Measurements from ENCODE around the gene SLC31A1.

Gene SLC31A1

DNA sequence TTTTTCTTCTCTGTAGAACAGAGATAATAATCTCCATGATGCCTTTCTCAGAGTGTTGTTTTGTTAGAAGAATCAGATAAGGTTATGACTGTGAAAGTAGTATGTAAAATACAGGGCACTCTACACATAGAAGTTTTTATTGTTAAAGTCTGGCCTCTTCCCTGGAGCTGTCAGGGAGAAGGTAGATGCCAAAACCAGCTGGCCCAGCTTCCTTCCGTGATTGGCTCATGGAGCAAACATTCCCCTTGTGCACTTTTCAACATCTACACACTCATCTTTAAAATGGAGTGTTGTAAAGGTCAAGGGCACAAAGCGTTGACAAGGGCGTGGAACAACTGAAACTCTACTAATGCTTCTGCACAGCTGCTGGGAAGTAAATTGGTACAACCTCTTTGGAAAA is 89.2 kb downstream of the SLC31A1 start:
- CTCF ChIA-PET: interaction anchor here (1.0 to 2.7 kb wide), 15 partner anchors 8 to 348 kb away, joined by 3 to 14 read pairs (median 4); partner anchors contain the start of gene ALAD

DNA sequence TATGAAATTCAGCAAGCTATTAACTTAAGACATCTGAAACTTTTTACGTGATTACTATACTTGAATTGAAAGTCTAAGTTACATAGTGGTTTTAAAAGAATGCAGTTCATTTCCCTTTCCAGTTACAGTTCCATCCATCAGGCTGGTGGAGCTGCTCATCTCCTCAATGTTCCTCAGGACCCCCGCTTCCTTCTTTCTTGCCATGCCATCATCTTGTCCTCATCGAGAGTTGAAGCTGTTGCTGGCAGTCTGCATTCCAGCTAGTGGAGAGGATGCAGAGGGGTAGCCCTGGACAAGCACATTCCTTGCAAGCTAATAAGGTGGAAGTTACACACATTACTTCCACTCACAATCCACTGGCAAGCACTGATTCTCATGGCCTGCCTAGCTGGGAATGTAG is 90.6 kb downstream of the SLC31A1 start:
- POLR2A ChIA-PET: no interaction called here

More for the DNA sequence above, 89.2 kb downstream of the SLC31A1 start:
- no peak for DNase-seq
- Histone ChIP-seq H3K27ac (ENCODE audit: insufficient read depth in 1 of 2, low read depth in 1 of 2, low read length in 2 of 2, poor library complexity in 1 of 2, severe bottlenecking in 2 of 2) (no peak overlapping the region), H3K4me1 (ENCODE audit: control extremely low read depth in 1 of 4, control insufficient read depth in 4 of 4, insufficient read depth in 4 of 4, low read length in 3 of 4) (no peaks in the 10 kb centered on the region), H3K9me3 (ENCODE audit: control extremely low read depth in 1 of 5, control insufficient read depth in 4 of 5, insufficient read depth in 2 of 5, low read depth in 1 of 5, low read length in 4 of 5) (no peaks in the 10 kb centered on the region), H3K36me3 (ENCODE audit: control insufficient read depth in 4 of 4, insufficient read depth in 4 of 4, low read length in 3 of 4) (no peaks in the 10 kb centered on the region), H3K4me3 (ENCODE audit: control insufficient read depth in 1 of 7, extremely low read depth in 1 of 7, insufficient read depth in 4 of 7, low read depth in 2 of 7, low read length in 6 of 7) (no peak overlapping the region), H3K27me3 (replicated peaks in 2 of 5; ENCODE audit: control insufficient read depth in 4 of 5, insufficient read depth in 5 of 5, low read length in 4 of 5) (no peaks in the 10 kb centered on the region)
- POLR2A ChIA-PET: interaction anchor here (0.6 kb wide), 1 partner anchor 12 kb away, joined by 5 read pairs; no protein-coding TSS in a partner anchor
- WGBS (ENCODE audit: insufficient coverage): no CpG with 5 or more reads among the region's 3 CpGs

DNA sequence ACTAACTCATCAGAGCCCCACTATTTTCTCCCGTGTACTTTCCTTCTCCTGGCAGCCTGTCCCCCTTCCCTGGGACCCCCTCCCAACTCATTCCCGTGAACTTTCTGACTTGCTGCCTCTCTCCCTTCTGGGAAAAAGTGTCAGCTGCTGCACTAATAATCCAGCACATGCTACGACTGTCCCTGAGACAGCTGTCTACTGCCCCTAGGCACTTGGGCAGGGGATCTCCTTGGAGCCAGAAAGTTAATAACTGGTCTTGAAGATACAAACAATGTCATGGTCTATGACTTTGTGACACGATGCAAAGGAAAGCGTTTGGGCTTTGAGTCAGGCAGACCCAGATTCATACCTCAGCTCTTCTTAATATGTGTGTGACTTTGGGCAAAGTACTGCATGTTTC is 91.9 kb downstream of the SLC31A1 start:
- POLR2A ChIA-PET: no interaction called here
- H3K4me1 ChIP-seq (ENCODE audit: control extremely low read depth in 1 of 4, control insufficient read depth in 4 of 4, insufficient read depth in 4 of 4, low read length in 3 of 4): no peaks in the 10 kb centered on the region
- no peak for DNase-seq
- no peaks in the 10 kb centered on the region for H3K9me3 ChIP-seq (ENCODE audit: control extremely low read depth in 1 of 5, control insufficient read depth in 4 of 5, insufficient read depth in 2 of 5, low read depth in 1 of 5, low read length in 4 of 5)
- CTCF ChIA-PET: interaction anchor here (1.2 kb wide), 1 partner anchor 87 kb away, joined by 3 read pairs; no protein-coding TSS in a partner anchor
- H3K27ac ChIP-seq (ENCODE audit: insufficient read depth in 1 of 2, low read depth in 1 of 2, low read length in 2 of 2, poor library complexity in 1 of 2, severe bottlenecking in 2 of 2): no peak overlapping the region
- no peak overlapping the region for H3K4me3 ChIP-seq (ENCODE audit: control insufficient read depth in 1 of 7, extremely low read depth in 1 of 7, insufficient read depth in 4 of 7, low read depth in 2 of 7, low read length in 6 of 7)
- 98% methylated on average over 5 of the region's 5 CpGs for WGBS (ENCODE audit: insufficient coverage)
- no peaks in the 10 kb centered on the region for H3K27me3 ChIP-seq (replicated peaks in 2 of 5; ENCODE audit: control insufficient read depth in 4 of 5, insufficient read depth in 5 of 5, low read length in 4 of 5)
- H3K36me3 ChIP-seq (ENCODE audit: control insufficient read depth in 4 of 4, insufficient read depth in 4 of 4, low read length in 3 of 4): peaks cover under 1 to 13% (median 6%) of the 10 kb centered on the region in 4 experiments

More for the DNA sequence above, 90.6 kb downstream of the SLC31A1 start:
- Histone ChIP-seq H3K36me3 (ENCODE audit: control insufficient read depth in 4 of 4, insufficient read depth in 4 of 4, low read length in 3 of 4) (peaks cover 0 to 6% (median 4%) of the 10 kb centered on the region in 4 experiments), H3K27me3 (replicated peaks in 2 of 5; ENCODE audit: control insufficient read depth in 4 of 5, insufficient read depth in 5 of 5, low read length in 4 of 5) (no peaks in the 10 kb centered on the region), H3K4me1 (ENCODE audit: control extremely low read depth in 1 of 4, control insufficient read depth in 4 of 4, insufficient read depth in 4 of 4, low read length in 3 of 4) (no peaks in the 10 kb centered on the region), H3K9me3 (ENCODE audit: control extremely low read depth in 1 of 5, control insufficient read depth in 4 of 5, insufficient read depth in 2 of 5, low read depth in 1 of 5, low read length in 4 of 5) (no peaks in the 10 kb centered on the region), H3K4me3 (ENCODE audit: control insufficient read depth in 1 of 7, extremely low read depth in 1 of 7, insufficient read depth in 4 of 7, low read depth in 2 of 7, low read length in 6 of 7) (no peak overlapping the region), H3K27ac (ENCODE audit: insufficient read depth in 1 of 2, low read depth in 1 of 2, low read length in 2 of 2, poor library complexity in 1 of 2, severe bottlenecking in 2 of 2) (no peak overlapping the region)
- CTCF ChIA-PET: interaction anchor here (0.6 to 2.7 kb wide), 14 partner anchors 8 to 1101 kb away, joined by 3 to 14 read pairs (median 3); partner anchors contain the start of gene ALAD
- WGBS (ENCODE audit: insufficient coverage): 83% methylated on average over 1 of the region's 3 CpGs
- DNase-seq: no peak

Measured in common myeloid progenitor, CD34-positive (primary cell).